GM23338 (cell line): ENCODE data around the gene OTUB1.
A peak's percentile ranks its signal among the peaks of the same experiment; 100 is the strongest.

Source experiments
- CREB1 ChIP-seq: fragments of 250-450 bp; sonication (Bioruptor Pico); IDR thresholded peaks from 2 replicates; pipeline ENCODE4 v1.5.0; 2020; ENCODE audit warnings: low read depth, mild to moderate bottlenecking, moderate library complexity
- EZH2 ChIP-seq: fragments of 200-600 bp; sonication (generic); IDR thresholded peaks from one replicate; pipeline ENCODE4 v1.8.0; 2017; ENCODE audit warnings: antibody characterized with exemption, mild to moderate bottlenecking, low read depth; ENCODE audit not compliant: unreplicated experiment
- EZH2phosphoT487 ChIP-seq: fragments of 200-600 bp; sonication (generic); IDR thresholded peaks from one replicate; pipeline ENCODE4 v1.8.1; 2018; ENCODE audit warnings: antibody characterized with exemption; ENCODE audit not compliant: unreplicated experiment
- JUNB ChIP-seq: IDR thresholded peaks from one replicate; pipeline ENCODE4 v1.6.1; 2016; ENCODE audit warnings: antibody characterized with exemption; ENCODE audit not compliant: unreplicated experiment
- NANOG ChIP-seq: IDR thresholded peaks from 2 replicates; pipeline ENCODE4 v1.6.1; 2016; ENCODE audit warnings: antibody characterized with exemption, borderline replicate concordance
- POLR2AphosphoS5 ChIP-seq: IDR thresholded peaks from 2 replicates; pipeline ENCODE4 v1.6.1; 2016; ENCODE audit warnings: antibody characterized with exemption, low read depth
- STAT1 ChIP-seq: IDR thresholded peaks from one replicate; pipeline ENCODE4 v1.6.1; 2016; ENCODE audit warnings: antibody characterized with exemption; ENCODE audit not compliant: unreplicated experiment
- ZNF331 ChIP-seq: fragments of 250-450 bp; sonication (Bioruptor Pico); IDR thresholded peaks from 2 replicates; pipeline ENCODE4 v1.5.0; 2020; ENCODE audit warnings: low read depth, mild to moderate bottlenecking, moderate library complexity
- TF ChIP-seq, protein P1 (sequence below), 2 experiments: fragments of 200-600 bp in 1 of 2; sonication (generic) in 1 of 2; conservative IDR thresholded peaks; 2 replicates each; pipeline versions ENCODE4 v1.5.1 to v1.6.1; 2016 to 2017; ENCODE audit warnings: antibody characterized with exemption in 2 of 2, low read depth in 2 of 2, mild to moderate bottlenecking in 2 of 2, moderate library complexity in 1 of 2
- TF ChIP-seq, protein P2 (sequence below): IDR thresholded peaks from one replicate; pipeline ENCODE4 v1.6.1; 2018; ENCODE audit warnings: antibody characterized with exemption; ENCODE audit not compliant: unreplicated experiment
- TF ChIP-seq, protein P3 (sequence below): IDR thresholded peaks from 2 replicates; pipeline ENCODE4 v1.6.1; 2016; ENCODE audit warnings: antibody characterized with exemption

DNA sequence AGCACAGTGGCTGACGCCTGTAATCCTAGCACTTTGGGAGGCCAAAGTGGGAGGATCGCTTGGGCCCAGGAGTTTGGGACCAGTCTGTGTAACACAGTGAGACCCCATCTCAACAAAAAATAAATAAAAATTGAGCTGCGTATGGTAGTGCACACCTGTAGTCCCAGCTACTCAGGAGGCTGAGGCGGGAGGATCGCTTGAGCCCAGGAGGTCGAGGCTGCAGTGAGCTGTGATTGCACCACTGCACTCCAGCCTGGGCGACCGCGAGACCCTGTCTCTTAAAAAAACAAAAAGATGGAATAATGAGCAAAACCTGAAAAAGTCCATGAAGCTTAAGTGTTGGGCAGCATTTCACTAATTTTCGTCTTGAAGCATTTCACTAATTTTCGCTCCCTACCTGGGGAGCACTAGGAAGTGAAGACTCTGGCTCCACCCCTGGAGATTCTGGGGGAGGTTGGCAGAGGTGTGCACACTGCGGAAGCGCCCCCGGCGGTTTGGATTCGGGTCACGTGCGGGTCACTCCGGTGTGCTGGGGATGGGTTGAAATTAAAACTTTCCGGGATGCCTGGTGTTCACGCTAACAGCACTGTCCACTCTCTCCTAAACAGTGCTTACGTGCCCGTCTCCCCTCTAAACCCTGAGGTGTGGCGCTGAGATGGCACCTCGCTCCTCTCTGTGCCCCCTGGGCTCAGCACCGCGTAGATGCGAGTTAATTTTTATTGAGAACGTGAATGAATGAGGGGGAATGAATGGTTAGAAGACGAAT, 48.3 kb upstream of the OTUB1 start:
- TF ChIP-seq, protein P1, sequence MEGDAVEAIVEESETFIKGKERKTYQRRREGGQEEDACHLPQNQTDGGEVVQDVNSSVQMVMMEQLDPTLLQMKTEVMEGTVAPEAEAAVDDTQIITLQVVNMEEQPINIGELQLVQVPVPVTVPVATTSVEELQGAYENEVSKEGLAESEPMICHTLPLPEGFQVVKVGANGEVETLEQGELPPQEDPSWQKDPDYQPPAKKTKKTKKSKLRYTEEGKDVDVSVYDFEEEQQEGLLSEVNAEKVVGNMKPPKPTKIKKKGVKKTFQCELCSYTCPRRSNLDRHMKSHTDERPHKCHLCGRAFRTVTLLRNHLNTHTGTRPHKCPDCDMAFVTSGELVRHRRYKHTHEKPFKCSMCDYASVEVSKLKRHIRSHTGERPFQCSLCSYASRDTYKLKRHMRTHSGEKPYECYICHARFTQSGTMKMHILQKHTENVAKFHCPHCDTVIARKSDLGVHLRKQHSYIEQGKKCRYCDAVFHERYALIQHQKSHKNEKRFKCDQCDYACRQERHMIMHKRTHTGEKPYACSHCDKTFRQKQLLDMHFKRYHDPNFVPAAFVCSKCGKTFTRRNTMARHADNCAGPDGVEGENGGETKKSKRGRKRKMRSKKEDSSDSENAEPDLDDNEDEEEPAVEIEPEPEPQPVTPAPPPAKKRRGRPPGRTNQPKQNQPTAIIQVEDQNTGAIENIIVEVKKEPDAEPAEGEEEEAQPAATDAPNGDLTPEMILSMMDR (conservative IDR thresholded peaks at IDR 0.05; ENCODE audit: low read depth in 2 of 2): peak in 1 of 2 experiments; percentile 29; a peak in 2 of 4 replicates
- TF ChIP-seq, protein P2, sequence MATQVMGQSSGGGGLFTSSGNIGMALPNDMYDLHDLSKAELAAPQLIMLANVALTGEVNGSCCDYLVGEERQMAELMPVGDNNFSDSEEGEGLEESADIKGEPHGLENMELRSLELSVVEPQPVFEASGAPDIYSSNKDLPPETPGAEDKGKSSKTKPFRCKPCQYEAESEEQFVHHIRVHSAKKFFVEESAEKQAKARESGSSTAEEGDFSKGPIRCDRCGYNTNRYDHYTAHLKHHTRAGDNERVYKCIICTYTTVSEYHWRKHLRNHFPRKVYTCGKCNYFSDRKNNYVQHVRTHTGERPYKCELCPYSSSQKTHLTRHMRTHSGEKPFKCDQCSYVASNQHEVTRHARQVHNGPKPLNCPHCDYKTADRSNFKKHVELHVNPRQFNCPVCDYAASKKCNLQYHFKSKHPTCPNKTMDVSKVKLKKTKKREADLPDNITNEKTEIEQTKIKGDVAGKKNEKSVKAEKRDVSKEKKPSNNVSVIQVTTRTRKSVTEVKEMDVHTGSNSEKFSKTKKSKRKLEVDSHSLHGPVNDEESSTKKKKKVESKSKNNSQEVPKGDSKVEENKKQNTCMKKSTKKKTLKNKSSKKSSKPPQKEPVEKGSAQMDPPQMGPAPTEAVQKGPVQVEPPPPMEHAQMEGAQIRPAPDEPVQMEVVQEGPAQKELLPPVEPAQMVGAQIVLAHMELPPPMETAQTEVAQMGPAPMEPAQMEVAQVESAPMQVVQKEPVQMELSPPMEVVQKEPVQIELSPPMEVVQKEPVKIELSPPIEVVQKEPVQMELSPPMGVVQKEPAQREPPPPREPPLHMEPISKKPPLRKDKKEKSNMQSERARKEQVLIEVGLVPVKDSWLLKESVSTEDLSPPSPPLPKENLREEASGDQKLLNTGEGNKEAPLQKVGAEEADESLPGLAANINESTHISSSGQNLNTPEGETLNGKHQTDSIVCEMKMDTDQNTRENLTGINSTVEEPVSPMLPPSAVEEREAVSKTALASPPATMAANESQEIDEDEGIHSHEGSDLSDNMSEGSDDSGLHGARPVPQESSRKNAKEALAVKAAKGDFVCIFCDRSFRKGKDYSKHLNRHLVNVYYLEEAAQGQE: no peak
- no peak for TF ChIP-seq POLR2AphosphoS5
- no peak for TF ChIP-seq JUNB
- no peak for TF ChIP-seq EZH2
- no peak for TF ChIP-seq STAT1
- TF ChIP-seq ZNF331: no peak
- no peak for TF ChIP-seq CREB1 (CRISPR knock-in tag)
- no peak for TF ChIP-seq EZH2phosphoT487
- TF ChIP-seq, protein P3, sequence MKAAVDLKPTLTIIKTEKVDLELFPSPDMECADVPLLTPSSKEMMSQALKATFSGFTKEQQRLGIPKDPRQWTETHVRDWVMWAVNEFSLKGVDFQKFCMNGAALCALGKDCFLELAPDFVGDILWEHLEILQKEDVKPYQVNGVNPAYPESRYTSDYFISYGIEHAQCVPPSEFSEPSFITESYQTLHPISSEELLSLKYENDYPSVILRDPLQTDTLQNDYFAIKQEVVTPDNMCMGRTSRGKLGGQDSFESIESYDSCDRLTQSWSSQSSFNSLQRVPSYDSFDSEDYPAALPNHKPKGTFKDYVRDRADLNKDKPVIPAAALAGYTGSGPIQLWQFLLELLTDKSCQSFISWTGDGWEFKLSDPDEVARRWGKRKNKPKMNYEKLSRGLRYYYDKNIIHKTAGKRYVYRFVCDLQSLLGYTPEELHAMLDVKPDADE: no peak
- TF ChIP-seq NANOG: no peak
